Osteocyte (in vitro differentiated cells): ENCODE results near the gene FBXO34. TPM values are rescaled to one million over a fixed set of nuclear protein-coding genes. Genes with fewer than 3 reads are reported as not detected.

Experiments used
- DNase-seq: peaks from one replicate; pipeline ENCODE4 v3.0.0; 2021; ENCODE audit warnings: mixed read lengths; ENCODE audit not compliant: unreplicated experiment; ENCODE audit errors: extremely low spot score
- H3K27ac Mint-ChIP-seq: one replicate; pipeline ENCODE4 v1.8.0; 2021; ENCODE audit warnings: mild to moderate bottlenecking, mixed read lengths; ENCODE audit not compliant: unreplicated experiment
- H3K27me3 Mint-ChIP-seq: one replicate; pipeline ENCODE4 v1.8.0; 2021; ENCODE audit warnings: mixed read lengths; ENCODE audit not compliant: unreplicated experiment
- H3K36me3 Mint-ChIP-seq: one replicate; pipeline ENCODE4 v1.8.0; 2021; ENCODE audit warnings: mixed read lengths; ENCODE audit not compliant: unreplicated experiment
- H3K4me1 Mint-ChIP-seq: one replicate; pipeline ENCODE4 v1.8.0; 2021; ENCODE audit warnings: mixed read lengths; ENCODE audit not compliant: unreplicated experiment
- H3K4me3 Mint-ChIP-seq: one replicate; pipeline ENCODE4 v1.8.0; 2021; ENCODE audit warnings: mild to moderate bottlenecking, moderate library complexity, mixed read lengths; ENCODE audit not compliant: unreplicated experiment
- H3K9me3 Mint-ChIP-seq: one replicate; pipeline ENCODE4 v1.8.0; 2021; ENCODE audit warnings: mixed read lengths; ENCODE audit not compliant: unreplicated experiment
- CTCF ChIP-seq: fragments of 200-600 bp; sonication (generic); IDR thresholded peaks from 2 replicates; pipeline ENCODE4 v1.5.0; 2021; ENCODE audit warnings: antibody characterized with exemption, mild to moderate bottlenecking, moderate library complexity
- total RNA-seq: library from RNA; stranded (reverse); gene quantifications from 2 replicates; pipeline ENCODE4 v1.2.1, GENCODE V29; 2021

FBXO34 gene
- total RNA-seq, 1 donor from 2014 or later: 16.4 TPM

- H3K27me3 Mint-ChIP-seq: peaks cover 74% of the 10 kb centered on the region
- no peak for TF ChIP-seq CTCF
- no peak for DNase-seq
- no peaks in the 10 kb centered on the region for H3K4me1 Mint-ChIP-seq
- H3K9me3 Mint-ChIP-seq: no peaks in the 10 kb centered on the region
- H3K27ac Mint-ChIP-seq: no peak overlapping the region
- peaks cover 2% of the 10 kb centered on the region for H3K36me3 Mint-ChIP-seq
- no peak overlapping the region for H3K4me3 Mint-ChIP-seq
Observed at GRCh38 chr14:55233591-55233990, 37.6 kb upstream of the FBXO34 start.

GRCh38 chr14:55238019-55238680 is 33.1 kb upstream of the FBXO34 start:
- Mint-ChIP-seq H3K9me3 (no peaks in the 10 kb centered on the region), H3K4me3 (no peak overlapping the region), H3K4me1 (no peaks in the 10 kb centered on the region), H3K27ac (no peak overlapping the region), H3K36me3 (peaks cover 2% of the 10 kb centered on the region), H3K27me3 (peaks cover 67% of the 10 kb centered on the region)
- no peak for DNase-seq
- no peak for TF ChIP-seq CTCF

- Mint-ChIP-seq H3K9me3 (no peaks in the 10 kb centered on the region), H3K36me3 (peaks cover 2% of the 10 kb centered on the region), H3K27me3 (peaks cover 69% of the 10 kb centered on the region), H3K4me1 (no peaks in the 10 kb centered on the region), H3K4me3 (no peak overlapping the region), H3K27ac (no peak overlapping the region)
- no peak for DNase-seq
- TF ChIP-seq CTCF: no peak
Observed at GRCh38 chr14:55239320-55239719, 31.9 kb upstream of the FBXO34 start.

GRCh38 chr14:55240526-55241178 is 30.6 kb upstream of the FBXO34 start:
- H3K9me3 Mint-ChIP-seq: no peaks in the 10 kb centered on the region
- no peaks in the 10 kb centered on the region for H3K4me1 Mint-ChIP-seq
- H3K27ac Mint-ChIP-seq: no peak overlapping the region
- TF ChIP-seq CTCF: no peak
- DNase-seq: no peak
- H3K27me3 Mint-ChIP-seq: peaks cover 66% of the 10 kb centered on the region
- peaks cover 2% of the 10 kb centered on the region for H3K36me3 Mint-ChIP-seq
- H3K4me3 Mint-ChIP-seq: no peak overlapping the region

GRCh38 chr14:55241673-55242072 is 29.5 kb upstream of the FBXO34 start:
- Mint-ChIP-seq H3K4me1 (no peaks in the 10 kb centered on the region), H3K4me3 (no peak overlapping the region), H3K36me3 (peaks cover 2% of the 10 kb centered on the region), H3K9me3 (no peaks in the 10 kb centered on the region), H3K27me3 (peaks cover 67% of the 10 kb centered on the region), H3K27ac (no peak overlapping the region)
- TF ChIP-seq CTCF: no peak
- no peak for DNase-seq
